Lung (tissue), 16 donors: ENCODE results near the gene CST6. TPM values are rescaled to one million over a fixed set of nuclear protein-coding genes. Genes with fewer than 3 reads are reported as not detected.

Experiments used
- ATAC-seq: fragments of 200-7000 bp; cut with Tn5 transposase; one replicate; pipeline ENCODE4 v1.9.1; 2020; ENCODE audit warnings: moderate number of reproducible peaks; ENCODE audit not compliant: insufficient read depth, low FRiP score
- DNase-seq, 3 donors: peaks; one replicate each; pipeline ENCODE4 v3.0.0-alpha.2; 2013 to 2017
- H3K27ac ChIP-seq, 2 donors: one replicate each; pipeline ENCODE4 v1.5.1; 2013; ENCODE audit warnings: mild to moderate bottlenecking in 2 of 2, moderate library complexity in 2 of 2, control low read depth in 1 of 2, inconsistent platforms in 1 of 2, low read depth in 1 of 2, low read length in 1 of 2
- H3K27me3 ChIP-seq, 3 donors: one replicate each; pipeline ENCODE4 v1.5.1; 2013; ENCODE audit warnings: low read length in 2 of 3; ENCODE audit not compliant: control insufficient read depth in 3 of 3, insufficient read depth in 3 of 3
- H3K36me3 ChIP-seq, 4 donors: one replicate each; pipeline ENCODE4 v1.5.1; 2013; ENCODE audit warnings: low read length in 4 of 4, mild to moderate bottlenecking in 1 of 4, moderate library complexity in 1 of 4; ENCODE audit not compliant: control insufficient read depth in 4 of 4, insufficient read depth in 4 of 4
- H3K4me1 ChIP-seq, 5 donors: one replicate each; pipeline ENCODE4 v1.5.1; 2013; ENCODE audit warnings: low read length in 5 of 5, mild to moderate bottlenecking in 2 of 5, moderate library complexity in 1 of 5; ENCODE audit not compliant: control insufficient read depth in 5 of 5, insufficient read depth in 5 of 5
- H3K4me3 ChIP-seq: one replicate; pipeline ENCODE4 v1.5.1; 2013; ENCODE audit warnings: mild to moderate bottlenecking, control low read depth, moderate library complexity
- H3K9ac ChIP-seq, 2 donors: one replicate each; pipeline ENCODE4 v1.5.1; 2013; ENCODE audit warnings: low read length in 2 of 2, control low read depth in 1 of 2; ENCODE audit not compliant: insufficient read depth in 1 of 2
- H3K9me3 ChIP-seq, 4 donors: one replicate each; pipeline ENCODE4 v1.5.1; 2013; ENCODE audit warnings: low read length in 3 of 4, mild to moderate bottlenecking in 1 of 4, moderate library complexity in 1 of 4; ENCODE audit not compliant: control insufficient read depth in 4 of 4, insufficient read depth in 3 of 4
- CTCF ChIP-seq: IDR thresholded peaks from 2 replicates; pipeline ENCODE4 v1.5.1; 2012; ENCODE audit warnings: mild to moderate bottlenecking; ENCODE audit errors: control extremely low read depth, extremely low read depth
- WGBS, 2 donors: extraction: QIAGEN DNeasy Blood & Tissue Kit; methylation state at CpG; one replicate each; pipeline ENCODE4 v1.1.7; 2013; 5-methylcytosine and 5-hydroxymethylcytosine counted together
- long read RNA-seq, 5 donors: transcript quantifications; one replicate each; lab custom pipeline, GENCODE V29; 2026
- polyA plus RNA-seq, 2 donors: library from polyadenylated mRNA; stranded (reverse); fragments of 200-250 nt; gene quantifications; one replicate each; pipeline ENCODE4 v1.2.1, GENCODE V29; 2013
- total RNA-seq, 2 donors: library from RNA; depleted of rRNA in 1 of 2; stranded (reverse); fragments of >200 nt in 1 of 2; gene quantifications; one replicate each; pipeline ENCODE4 v1.2.1, GENCODE V29; 2014 to 2021
- donor health status: control.
- donor health status: control.
- donor health status: Bipolar disorder and iron deficiency.
- donor health status: healthy.
- donor health status: DM: yes; HTN: yes; CAD: no.

The CST6 gene, protein sequence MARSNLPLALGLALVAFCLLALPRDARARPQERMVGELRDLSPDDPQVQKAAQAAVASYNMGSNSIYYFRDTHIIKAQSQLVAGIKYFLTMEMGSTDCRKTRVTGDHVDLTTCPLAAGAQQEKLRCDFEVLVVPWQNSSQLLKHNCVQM
- total RNA-seq (10 to 100 TPM in 1 of 2 donors, 1 to 10 TPM in 1; 7.1 to 17.7 TPM), polyA plus RNA-seq (10 to 100 TPM; 31.7 to 38.8 TPM)
- long read RNA-seq, donor 1 = 0 reads
- long read RNA-seq, donor 2, partial matches to known transcripts = 0 of 2 reads
- long read RNA-seq, donor 2, other reads (novel, unspliced or antisense) = 0 of 2 reads
- long read RNA-seq, donor 3 = 0 reads
- long read RNA-seq, donor 4 = 0 reads
- long read RNA-seq, donor 5 = 0 reads

DNA sequence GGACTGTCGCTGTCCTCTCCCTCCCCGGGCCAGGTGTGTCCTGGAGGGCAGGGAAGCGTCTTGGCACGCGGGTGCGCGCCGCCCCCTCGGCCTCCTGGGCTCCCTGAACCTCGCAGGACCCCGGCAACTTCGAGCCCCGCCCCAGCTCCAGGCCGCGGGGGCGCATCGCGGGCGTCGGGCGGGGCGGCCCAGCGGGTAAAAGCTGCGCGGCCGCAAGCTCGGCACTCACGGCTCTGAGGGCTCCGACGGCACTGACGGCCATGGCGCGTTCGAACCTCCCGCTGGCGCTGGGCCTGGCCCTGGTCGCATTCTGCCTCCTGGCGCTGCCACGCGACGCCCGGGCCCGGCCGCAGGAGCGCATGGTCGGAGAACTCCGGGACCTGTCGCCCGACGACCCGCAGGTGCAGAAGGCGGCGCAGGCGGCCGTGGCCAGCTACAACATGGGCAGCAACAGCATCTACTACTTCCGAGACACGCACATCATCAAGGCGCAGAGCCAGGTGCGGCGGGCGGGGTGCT, at the start of gene CST6:
TSS of gene CST6 (plus strand) at position 224 of the 519 bp plus-strand sequence. CDS start at position 261, 37 bp downstream.
- ATAC-seq = no peak

GRCh38 chr11:65962141-65962564, 49.7 kb upstream of the CST6 start:
- Histone ChIP-seq H3K9me3 (no peaks in the 10 kb centered on the region), H3K27ac (no peak overlapping the region), H3K27me3 (no peaks in the 10 kb centered on the region), H3K36me3 (peaks cover 12 to 33% (median 22%) of the 10 kb centered on the region in 4 donors), H3K4me3 (peak overlapping the region; percentile 99), H3K4me1 (peaks cover 4 to 13% (median 10%) of the 10 kb centered on the region in 5 donors), H3K9ac (peak overlapping the region; percentile 69 to 71)
- ATAC-seq = no peak
- 6% methylated on average over 13 of the region's 13 CpGs for WGBS, 2 donors
- TF ChIP-seq CTCF = no peak
- no peak for DNase-seq

More for the DNA sequence above, at the start of gene CST6:
- H3K36me3 ChIP-seq = no peaks in the 10 kb centered on the region
- H3K9me3 ChIP-seq = no peaks in the 10 kb centered on the region
- H3K4me3 ChIP-seq = no peak within 1 kb of the TSS
- DNase-seq = no peak
- TF ChIP-seq CTCF = no peak
- H3K9ac ChIP-seq = no peak within 1 kb of the TSS
- peak within 1 kb of the TSS in 1 of 2 donors; percentile 72 for H3K27ac ChIP-seq
- peaks cover 0 to 24% (median 20%) of the 10 kb centered on the region in 3 donors for H3K27me3 ChIP-seq
- WGBS, 2 donors = 8 to 10% methylated on average over 54 to 61 of the region's 61 CpGs
- H3K4me1 ChIP-seq = peaks cover 0 to 9% (median 0%) of the 10 kb centered on the region in 5 donors

DNA sequence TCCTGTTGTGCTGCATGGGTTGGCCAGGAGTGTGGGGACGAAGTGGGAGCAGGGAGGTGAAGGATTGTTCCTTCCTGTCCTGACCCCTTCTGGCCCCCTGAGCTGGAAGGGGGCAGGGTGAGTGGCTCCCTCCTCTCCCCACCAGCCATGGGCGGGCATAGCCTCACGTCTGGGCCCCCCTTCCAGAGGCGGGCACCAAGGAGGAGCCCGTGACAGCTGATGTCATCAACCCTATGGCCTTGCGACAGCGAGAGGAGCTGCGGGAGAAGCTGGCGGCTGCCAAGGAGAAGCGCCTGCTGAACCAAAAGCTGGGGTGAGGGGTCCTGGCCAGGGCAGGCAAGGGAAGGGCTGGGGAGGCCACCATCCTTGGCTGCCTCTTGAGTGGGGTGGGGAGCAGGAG, 46.9 kb upstream of the CST6 start:
- H3K9ac ChIP-seq = no peak overlapping the region
- H3K4me3 ChIP-seq = no peak overlapping the region
- peaks cover 4 to 13% (median 10%) of the 10 kb centered on the region in 5 donors for H3K4me1 ChIP-seq
- TF ChIP-seq CTCF = no peak
- no peak for ATAC-seq
- DNase-seq = no peak
- 77 to 93% methylated on average over 10 of the region's 10 CpGs for WGBS, 2 donors
- no peaks in the 10 kb centered on the region for H3K27me3 ChIP-seq
- H3K27ac ChIP-seq = no peak overlapping the region
- H3K9me3 ChIP-seq = no peaks in the 10 kb centered on the region
- H3K36me3 ChIP-seq = peaks cover 15 to 50% (median 33%) of the 10 kb centered on the region in 4 donors
